Middle frontal gyrus (tissue), 1 donor: ENCODE measurements around the gene EHMT2.

Source experiments
- DNase-seq: peaks from one replicate; pipeline ENCODE4 v3.0.0-alpha.2; 2015; ENCODE audit warnings: low spot score; ENCODE audit errors: extremely low spot score

EHMT2 gene

GRCh38 chr6:31889331-31889972, 8.0 kb downstream of the EHMT2 start:
- no peak for DNase-seq

DNA sequence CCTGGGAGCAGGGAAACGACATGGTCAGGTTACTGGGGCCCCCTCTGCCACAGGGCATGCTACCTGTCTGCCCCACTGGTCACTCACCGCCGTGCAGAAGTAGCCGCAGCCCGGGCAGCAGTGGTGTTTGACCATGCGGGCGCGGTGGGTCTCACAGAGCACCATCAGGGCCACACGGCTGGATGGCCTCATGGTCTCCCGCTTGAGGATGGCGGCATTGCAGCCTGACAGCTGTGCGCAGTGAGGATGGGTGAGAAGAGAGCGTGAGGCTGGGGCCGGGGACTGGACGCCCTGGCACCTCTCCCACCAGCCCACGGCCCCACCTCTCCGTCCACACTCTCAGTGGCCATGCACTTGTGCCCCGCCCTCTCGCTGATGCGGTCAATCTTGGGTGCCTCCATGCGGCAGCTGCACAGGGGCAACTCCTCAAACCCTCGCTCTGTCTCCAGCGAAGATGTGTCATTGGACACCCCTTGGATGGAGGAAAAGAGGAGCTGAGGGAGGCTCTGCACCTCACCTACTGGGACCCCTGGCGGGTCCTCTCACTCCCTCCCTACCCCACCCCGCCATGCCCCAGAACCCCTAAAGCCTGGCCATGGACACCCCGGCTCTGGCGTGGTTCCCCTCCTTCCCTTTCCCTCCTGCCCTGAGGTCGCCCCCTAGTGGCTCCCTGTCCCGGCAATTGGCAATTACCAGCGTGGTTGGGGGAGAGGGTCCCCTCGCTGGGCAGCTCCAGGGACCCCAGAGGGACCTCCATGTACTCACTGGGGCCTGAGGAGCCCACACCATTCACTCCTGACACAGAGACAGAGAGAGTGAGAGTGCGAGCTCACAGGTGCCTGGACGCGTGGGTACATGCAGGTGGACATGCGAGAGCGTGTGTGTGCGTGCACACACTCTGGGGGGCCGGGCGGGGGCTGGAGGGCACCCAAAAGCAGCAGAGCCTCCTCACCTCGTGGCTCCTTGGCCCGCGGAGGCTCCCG, 8.9 kb downstream of the EHMT2 start:
- DNase-seq = no peak

DNA sequence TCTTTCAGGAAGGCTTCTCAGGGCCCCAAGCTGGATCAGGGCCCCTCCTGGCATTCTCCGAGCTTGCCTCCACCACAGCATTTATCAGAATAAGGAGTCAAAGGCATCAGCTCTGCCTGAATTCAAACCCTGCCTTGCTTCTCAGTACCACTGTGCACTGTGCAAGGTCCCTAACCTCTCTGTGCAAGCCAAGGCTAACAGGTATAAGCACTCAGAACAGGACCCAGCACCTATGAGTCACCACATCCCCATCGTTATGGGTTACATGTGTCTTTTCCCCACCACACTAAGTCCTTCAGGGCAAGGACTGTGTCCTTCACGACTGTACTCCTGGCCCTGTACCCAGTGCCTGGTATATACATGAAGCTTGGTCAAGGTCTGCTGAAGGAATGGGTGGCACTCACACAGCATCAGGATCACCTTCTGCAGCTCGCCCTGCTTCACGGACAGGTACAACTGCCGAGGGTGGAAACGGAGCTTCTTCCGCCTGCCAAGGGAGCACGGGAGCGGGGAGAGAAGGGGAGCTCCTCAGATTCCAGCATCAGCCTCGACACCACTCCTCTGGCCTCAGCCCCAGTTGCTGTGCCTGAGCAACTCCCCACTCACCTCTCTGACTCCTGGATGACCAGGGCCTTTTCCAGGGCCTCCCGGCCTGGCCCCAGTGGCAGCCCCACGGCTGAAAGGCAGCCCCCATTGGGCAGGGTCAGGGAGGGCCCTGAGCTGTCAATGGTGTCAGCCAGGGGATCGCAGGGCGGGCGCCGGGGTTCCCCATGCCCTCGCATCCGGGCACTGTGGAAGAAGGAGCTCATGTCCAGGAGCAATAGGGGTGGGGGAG, 10.1 kb downstream of the EHMT2 start:
- no peak for DNase-seq

DNA sequence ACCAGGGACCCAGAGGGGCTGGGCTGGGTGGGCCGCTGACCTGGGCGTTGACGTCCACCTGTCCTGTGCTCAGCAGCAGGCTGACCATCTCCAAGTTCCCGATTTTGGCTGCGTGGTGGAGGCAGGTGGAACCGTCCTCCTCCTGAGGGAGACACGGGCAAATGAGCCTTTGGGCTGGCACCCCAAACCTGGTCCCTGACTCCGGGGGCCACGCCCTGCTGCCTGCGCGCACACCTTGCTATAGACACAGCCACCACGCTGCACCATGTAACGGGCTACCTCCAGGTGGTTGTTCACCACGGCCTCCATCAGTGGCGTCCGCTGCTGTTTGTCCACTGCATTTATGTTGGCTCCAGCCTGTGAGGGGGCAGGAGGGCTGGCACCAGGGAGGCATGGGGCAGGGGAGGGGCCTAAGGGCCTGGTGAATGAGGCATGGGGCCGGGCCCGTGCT, 10.9 kb downstream of the EHMT2 start:
- no peak for DNase-seq

- no peak for DNase-seq
Measured at GRCh38 chr6:31884528-31885035, 12.9 kb downstream of the EHMT2 start.

DNA sequence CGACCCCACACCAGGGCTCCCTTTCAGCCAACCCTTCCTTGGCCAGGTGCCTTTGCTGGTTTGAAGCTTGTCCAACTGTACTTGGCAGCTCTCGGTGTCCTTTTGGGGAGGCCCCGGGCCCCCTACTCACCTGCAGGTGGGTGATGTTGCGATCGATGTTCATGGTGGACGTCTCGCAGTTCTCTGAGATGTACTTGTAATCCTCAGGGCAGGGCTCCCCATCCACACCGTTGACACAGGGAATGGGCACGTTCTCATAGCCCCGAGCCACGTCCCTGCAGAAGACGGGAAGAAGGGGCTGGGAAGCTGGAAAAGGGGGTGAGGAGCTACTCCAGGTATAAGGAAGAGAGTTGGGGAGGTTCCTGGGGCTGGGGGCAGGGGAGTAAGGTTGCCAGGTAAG, 13.8 kb downstream of the EHMT2 start:
- no peak for DNase-seq

- no peak for DNase-seq
Measured at GRCh38 chr6:31882344-31882743, 15.2 kb downstream of the EHMT2 start.

GRCh38 chr6:31881136-31881859, 16.2 kb downstream of the EHMT2 start:
- DNase-seq = no peak

GRCh38 chr6:31880616-31881015, 16.9 kb downstream of the EHMT2 start:
- DNase-seq = no peak

GRCh38 chr6:31879901-31880300, 17.6 kb downstream of the EHMT2 start:
- no peak for DNase-seq

GRCh38 chr6:31879143-31879542, 18.4 kb downstream of the EHMT2 start:
- DNase-seq = no peak

DNA sequence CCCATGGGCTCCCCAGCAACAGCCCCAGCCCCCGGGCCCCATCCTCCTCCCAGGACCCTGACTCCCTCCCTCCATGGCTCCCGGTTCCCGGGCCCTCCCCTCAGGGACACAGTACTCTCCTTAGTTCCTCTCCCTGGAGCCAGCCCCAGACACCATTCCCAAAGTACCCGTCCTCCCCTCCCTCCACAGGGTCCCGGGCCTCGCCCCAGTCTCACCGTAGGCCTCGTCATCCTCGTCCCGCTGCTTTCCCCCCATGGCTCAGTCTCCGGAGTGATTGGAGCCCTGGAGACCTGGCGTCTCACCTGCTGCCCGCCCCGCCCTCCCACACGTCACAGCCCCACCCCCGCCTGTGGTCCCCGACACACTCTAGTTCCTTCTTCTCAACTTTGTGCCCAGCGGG, 18.8 kb downstream of the EHMT2 start, which contains the start of gene SLC44A4:
SLC44A4 (minus strand) TSS at position 272 of the 400 bp plus-strand sequence; CDS start at position 255, 17 bp downstream.
- no peak for DNase-seq

GRCh38 chr6:31878222-31878621, 19.3 kb downstream of the EHMT2 start:
- DNase-seq = no peak

GRCh38 chr6:31877651-31878161, 19.8 kb downstream of the EHMT2 start:
- DNase-seq = no peak

- DNase-seq = no peak
Measured at GRCh38 chr6:31877125-31877650, 20.3 kb downstream of the EHMT2 start.

DNA sequence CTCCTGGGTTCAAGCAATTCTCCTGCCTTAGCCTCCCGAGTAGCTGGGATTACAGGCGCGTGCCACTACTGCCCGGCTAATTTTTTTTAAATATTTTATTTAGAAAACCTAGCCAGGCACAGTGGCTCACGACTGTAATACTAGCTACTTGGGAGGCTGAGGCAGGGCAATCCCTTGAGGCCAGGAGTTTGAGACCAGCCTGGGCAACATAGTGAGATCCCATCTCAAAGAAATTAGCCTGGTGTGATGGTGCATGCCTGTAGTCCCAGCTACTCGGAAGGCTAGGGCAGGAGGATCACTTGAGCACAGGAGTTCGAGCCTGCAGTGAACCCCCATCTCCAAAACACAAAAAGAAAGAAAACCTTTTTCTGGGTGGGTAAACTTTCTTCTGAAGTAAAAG, 21.1 kb downstream of the EHMT2 start:
- no peak for DNase-seq

DNA sequence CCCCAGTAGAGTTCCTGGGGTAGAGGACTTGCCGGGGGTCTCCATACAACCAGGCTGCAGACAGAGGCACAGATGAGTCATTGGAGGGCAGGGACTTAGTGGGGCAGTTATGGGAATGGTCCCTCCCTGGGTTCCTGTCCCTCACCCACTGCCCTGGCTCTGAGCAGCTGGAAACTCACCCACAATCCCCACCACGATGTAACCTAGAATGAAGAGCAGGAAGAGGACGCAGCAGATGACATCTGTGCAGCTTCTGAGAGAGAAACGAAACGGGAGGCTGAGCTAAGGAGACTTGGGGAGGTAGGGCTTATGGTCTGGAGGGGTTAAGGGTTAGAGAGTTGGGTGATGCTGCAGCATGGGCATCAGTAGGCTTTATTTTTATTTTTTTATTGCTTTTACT, 21.6 kb downstream of the EHMT2 start:
- DNase-seq = no peak

- no peak for DNase-seq
Measured at GRCh38 chr6:31874836-31875572, 22.5 kb downstream of the EHMT2 start.

DNA sequence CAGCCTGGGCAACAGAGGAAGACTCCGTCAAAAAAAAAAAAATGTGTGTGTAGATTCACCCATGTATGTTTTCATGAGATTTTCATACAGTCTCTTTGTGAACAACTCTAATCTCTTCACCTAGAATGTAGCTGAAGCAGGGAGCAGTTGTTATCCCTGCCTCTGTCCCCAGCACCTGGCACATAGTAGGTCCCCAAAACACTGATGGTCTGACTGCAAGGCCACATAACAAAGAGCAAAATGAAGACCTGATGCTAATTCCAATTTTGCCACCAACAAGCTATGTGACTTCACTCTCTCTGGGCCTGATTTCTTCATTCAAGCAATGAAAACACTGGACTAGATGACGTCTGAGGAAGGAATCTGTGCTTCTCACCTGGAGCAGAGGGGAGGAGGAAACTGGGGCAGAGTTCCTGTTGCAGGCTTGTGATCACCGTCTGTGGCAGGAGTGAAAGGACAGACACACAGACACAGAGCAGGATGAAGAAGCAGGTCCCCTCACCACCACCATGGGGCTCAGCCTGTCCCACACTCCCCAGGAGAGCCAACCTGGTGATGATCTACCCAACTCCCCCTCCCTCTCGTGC, 23.3 kb downstream of the EHMT2 start:
- DNase-seq = no peak
